ENCODE data around the gene ISYNA1. TPM values are rescaled to one million over a fixed set of nuclear protein-coding genes. Genes with fewer than 3 reads are reported as not detected.

Gene ISYNA1
- total and polyA plus RNA-seq, 2 of the 4 experiments (the other 2 are of a cell fraction): 3.4 to 24.7 TPM

- in situ Hi-C loops (cut with MboI; ENCODE audit: low sequenced_read_pairs): no loop called here
- Histone ChIP-seq H3K23ac (ENCODE audit: low read depth, low read length) (no peak overlapping the region), H3K18ac (ENCODE audit: low read depth, low read length) (peak overlapping the region; percentile 83), H3K4ac (ENCODE audit: low read depth, low read length) (peak overlapping the region; percentile 59), H3K4me3 (ENCODE audit: insufficient read depth, low read depth, low read length) (no peak overlapping the region), H2AK5ac (ENCODE audit: low read depth, low read length) (peak overlapping the region; percentile 72), H4K8ac (ENCODE audit: low read depth in 2 of 2, low read length in 2 of 2) (peak overlapping the region in 1 of 2 experiments; percentile 49; a peak in 3 of 4 replicates), H3K4me2 (ENCODE audit: low read depth, low read length) (no peak overlapping the region), H2BK120ac (ENCODE audit: low read depth, low read length) (peak overlapping the region; percentile 86), H4K91ac (ENCODE audit: insufficient read depth, low read depth, low read length) (peak overlapping the region; percentile 40), H2BK20ac (ENCODE audit: low read depth, low read length) (peak overlapping the region; percentile 45), H3K36me3 (ENCODE audit: control insufficient read depth, insufficient read depth, low read length) (peaks cover 9% of the 10 kb centered on the region; the same call in 1 of the 2 replicates), H4K20me1 (ENCODE audit: insufficient read depth, low read length) (peaks cover 24% of the 10 kb centered on the region), H3K9me3 (ENCODE audit: control insufficient read depth, insufficient read depth, low read length) (no peaks in the 10 kb centered on the region), H4K5ac (ENCODE audit: low read depth, low read length) (peak overlapping the region; percentile 94), H3K9ac (ENCODE audit: low read depth, low read length) (no peak overlapping the region), H3K27ac (ENCODE audit: insufficient read depth, low read length) (peak overlapping the region; percentile 21; the same call in 1 of the 2 replicates), H3K27me3 (ENCODE audit: control insufficient read depth, insufficient read depth, low read length) (no peaks in the 10 kb centered on the region), H2BK15ac (ENCODE audit: low read depth, low read length) (peak overlapping the region; percentile 87; the same call in 2 of the 3 replicates), H2AK9ac (replicated peaks; ENCODE audit: low read depth, low read length, poor library complexity) (peak overlapping the region; percentile 21), H3K14ac (replicated peaks; ENCODE audit: low read depth, low read length) (peak overlapping the region; percentile 54; the same call in 1 of the 2 replicates), H2BK5ac (ENCODE audit: low read depth, low read length, poor library complexity, severe bottlenecking) (peak overlapping the region; percentile 51), H3K9me1 (ENCODE audit: insufficient read depth, low read length) (peaks cover 10% of the 10 kb centered on the region; the same call in 1 of the 2 replicates), H3K56ac (ENCODE audit: extremely low read depth, insufficient read depth, low read length) (no peak overlapping the region), H3K4me1 (ENCODE audit: control insufficient read depth, insufficient read depth, low read length) (peaks cover 17% of the 10 kb centered on the region), H2AFZ (replicated peaks; ENCODE audit: low read length, poor library complexity) (no peak overlapping the region), H3K79me1 (ENCODE audit: low read depth in 1 of 2, low read length in 2 of 2) (peaks cover 0 to 34% of the 10 kb centered on the region in 2 experiments; a peak in 3 of 4 replicates)
- no peak for ATAC-seq (ENCODE audit: low read depth)
- ChIA-PET POLR2A (ENCODE audit: unreplicated experiment) (no interaction called here), CTCF (interaction anchor here (0.8 kb wide), 1 partner anchor 34 kb away, joined by 4 read pairs; the partner anchor contains the start of gene SSBP4)
- no peak for TF ChIP-seq RAD21 (IDR thresholded peaks at IDR 0.05; ENCODE audit: low read length)
- no peak for TF ChIP-seq MAFK (IDR thresholded peaks at IDR 0.05; ENCODE audit: low read depth, low read length)
- TF ChIP-seq ELK1 (IDR thresholded peaks at IDR 0.05; ENCODE audit: borderline replicate concordance, low read depth, low read length): no peak
- no peak for TF ChIP-seq FOS (IDR thresholded peaks at IDR 0.05; ENCODE audit: low read depth, low read length)
- no peak for TF ChIP-seq RFX5 (IDR thresholded peaks at IDR 0.05; ENCODE audit: low read depth, low read length)
- no peak for TF ChIP-seq CEBPB (IDR thresholded peaks at IDR 0.05; ENCODE audit: low read depth, low read length)
- no peak for TF ChIP-seq POLR2A (IDR thresholded peaks at IDR 0.05; ENCODE audit: low read depth, low read length)
- TF ChIP-seq SMC3 (IDR thresholded peaks at IDR 0.05; ENCODE audit: low read depth, low read length): no peak
- no peak for TF ChIP-seq BHLHE40 (IDR thresholded peaks at IDR 0.05; ENCODE audit: low read depth, low read length)
- TF ChIP-seq CTCF (conservative IDR thresholded peaks at IDR 0.05; ENCODE audit: low read depth, low read length): no peak
- no peak for TF ChIP-seq MAZ (IDR thresholded peaks at IDR 0.05; ENCODE audit: borderline replicate concordance, low read depth, low read length)
- no peak for TF ChIP-seq USF2 (IDR thresholded peaks at IDR 0.05; ENCODE audit: low read depth, low read length)
- TF ChIP-seq MXI1 (IDR thresholded peaks at IDR 0.05; ENCODE audit: borderline replicate concordance, low read depth, low read length): no peak
- TF ChIP-seq NFE2L2 (IDR thresholded peaks at IDR 0.05; ENCODE audit: low read depth, low read length): no peak
- TF ChIP-seq RCOR1 (IDR thresholded peaks at IDR 0.05; ENCODE audit: insufficient replicate concordance, low read length): no peak
- no peak for TF ChIP-seq CHD1 (IDR thresholded peaks at IDR 0.05; ENCODE audit: low read depth, low read length)
- dilution Hi-C loops (cut with HindIII; ENCODE audit: low sequenced_read_pairs, unreplicated experiment): no loop called here
- WGBS, 2 experiments (ENCODE audit: extremely low coverage in 2 of 2, insufficient read length in 1 of 2): 100% methylated on average over 1 of the region's 3 CpGs; no CpG with 5 or more reads in 1 of the 2 experiments
- intact Hi-C loops (cut with micrococcal nuclease): no loop called here
- DNase-seq: no peak
- BruUV-seq (replicated peaks): no TSS peak
Measured at GRCh38 chr19:18385359-18385674, 52.6 kb downstream of the ISYNA1 start.
